PC-3 (cell line): ENCODE results near the gene PGA4. TPM values are rescaled to one million over a fixed set of nuclear protein-coding genes. Genes with fewer than 3 reads are reported as not detected.

Experiments used
- ATAC-seq: fragments of 200-7000 bp; cut with Tn5 transposase; 2 replicates; pipeline ENCODE4 v1.9.1; 2020; ENCODE audit warnings: mild to moderate bottlenecking, moderate library complexity
- BruUV-seq: library from RNA; stranded (reverse); fragments of 400-500 nt; replicated peaks from 2 replicates; lab custom pipeline; 2021; lab: Mats Ljungman, UMichigan
- CTCF ChIA-PET: fragments of 300-600 bp; sonication (Branson Sonifier 250); formaldehyde crosslinking; loops from one replicate; lab custom pipeline; 2022; ENCODE audit warnings: antibody characterized with exemption; lab: Charles Lee
- POLR2A ChIA-PET: fragments of 300-600 bp; sonication (Branson Sonifier 250); formaldehyde crosslinking; loops from one replicate; lab custom pipeline; 2022; ENCODE audit warnings: antibody characterized with exemption; ENCODE audit not compliant: unreplicated experiment; lab: Charles Lee
- DNase-seq: peaks from one replicate; pipeline ENCODE4 v3.0.0-alpha.2; 2015
- H2AFZ ChIP-seq: fragments of 300-600 bp; sonication (generic); 2 replicates; pipeline ENCODE4 v1.6.0; 2016; ENCODE audit warnings: antibody characterized with exemption, low read length
- H3F3A ChIP-seq: fragments of 300-600 bp; sonication (generic); one replicate; pipeline ENCODE4 v1.6.0; 2017; ENCODE audit warnings: antibody characterized with exemption, low read length, control low read depth, mild to moderate bottlenecking; ENCODE audit not compliant: unreplicated experiment
- H3K27ac ChIP-seq: fragments of 300-600 bp; sonication (generic); 2 replicates; pipeline ENCODE4 v1.5.1; 2016; ENCODE audit warnings: mild to moderate bottlenecking, low read length
- H3K27me3 ChIP-seq: fragments of 300-600 bp; sonication (generic); 2 replicates; pipeline ENCODE4 v1.6.1; 2016; ENCODE audit warnings: low read length, mixed read lengths
- H3K36me3 ChIP-seq: fragments of 300-600 bp; sonication (generic); 2 replicates; pipeline ENCODE4 v1.6.1; 2016; ENCODE audit warnings: low read depth, mixed run types, low read length, mixed read lengths
- H3K4me1 ChIP-seq: fragments of 300-600 bp; sonication (generic); 2 replicates; pipeline ENCODE4 v1.5.1; 2016; ENCODE audit warnings: low read length; ENCODE audit not compliant: insufficient read depth
- H3K4me2 ChIP-seq: fragments of 300-600 bp; sonication (generic); 2 replicates; pipeline ENCODE4 v1.6.0; 2016; ENCODE audit warnings: low read length
- H3K4me3 ChIP-seq: fragments of 300-600 bp; sonication (generic); 2 replicates; pipeline ENCODE4 v1.5.1; 2016; ENCODE audit warnings: mild to moderate bottlenecking, low read length, mixed read lengths
- H3K79me2 ChIP-seq: fragments of 300-600 bp; sonication (generic); 2 replicates; pipeline ENCODE4 v1.6.1; 2017; ENCODE audit warnings: low read length, mixed read lengths
- H3K9ac ChIP-seq: fragments of 300-600 bp; sonication (generic); 2 replicates; pipeline ENCODE4 v1.6.0; 2016; ENCODE audit warnings: mild to moderate bottlenecking, low read length
- H3K9me2 ChIP-seq: fragments of 300-600 bp; sonication (generic); replicated peaks from 2 replicates; pipeline ENCODE4 v1.6.1; 2016; ENCODE audit warnings: mixed run types, low read length, mixed read lengths
- H3K9me3 ChIP-seq: fragments of 300-600 bp; sonication (generic); 2 replicates; pipeline ENCODE4 v1.6.1; 2016; ENCODE audit warnings: low read length, mixed read lengths
- H4K20me1 ChIP-seq: fragments of 300-600 bp; sonication (generic); 2 replicates; pipeline ENCODE4 v1.6.1; 2016; ENCODE audit warnings: low read length, mixed read lengths
- EZH2 ChIP-seq: fragments of 300-600 bp; sonication (generic); IDR thresholded peaks from one replicate; pipeline ENCODE4 v1.6.1; 2017; ENCODE audit warnings: antibody characterized with exemption, mild to moderate bottlenecking, low read length; ENCODE audit not compliant: unreplicated experiment
- EZH2phosphoT487 ChIP-seq: fragments of 300-600 bp; sonication (generic); IDR thresholded peaks from 2 replicates; pipeline ENCODE4 v1.6.1; 2018; ENCODE audit warnings: mild to moderate bottlenecking, antibody characterized with exemption, low read length, borderline replicate concordance
- intact Hi-C: fragments of 100-400 bp; cut with micrococcal nuclease; formaldehyde crosslinking; loops from 2 replicates; pipeline ENCODE4 v1.9.0; 2023
- total RNA-seq: library from RNA; depleted of rRNA; stranded (reverse); fragments of >200 nt; gene quantifications from 2 replicates; pipeline ENCODE4 v1.2.3, GENCODE V29; 2014
- TF ChIP-seq, protein P1 (sequence below): fragments of 300-600 bp; sonication (generic); conservative IDR thresholded peaks from 2 replicates; pipeline ENCODE4 v1.5.1; 2017; ENCODE audit warnings: antibody characterized with exemption, low read depth, mild to moderate bottlenecking, low read length

The PGA4 gene
- total RNA-seq, 1 experiment from 2014 or later = not detected

DNA sequence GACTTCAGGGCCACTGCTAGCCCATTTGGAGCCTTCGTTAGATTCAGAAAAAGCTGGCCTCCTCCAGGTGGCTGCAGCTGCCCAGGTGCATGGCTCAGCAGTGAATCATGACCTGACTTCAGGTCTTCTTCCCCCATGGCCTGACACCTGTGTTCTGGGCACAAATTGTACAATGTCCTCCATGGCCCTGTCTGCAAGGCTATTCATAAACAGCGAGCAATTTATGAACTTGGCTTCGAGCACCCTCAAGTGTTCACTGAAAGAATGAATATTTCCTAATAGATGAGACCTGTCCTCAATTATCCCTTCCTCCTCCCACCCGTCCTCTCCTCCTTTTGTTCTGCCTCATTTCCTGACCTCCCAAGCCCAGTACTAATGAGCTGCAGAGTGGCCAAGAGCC lies 48.7 kb upstream of the PGA4 start:
- Histone ChIP-seq H3K36me3 (no peaks in the 10 kb centered on the region), H3K4me2 (no peak overlapping the region), H3K79me2 (no peaks in the 10 kb centered on the region), H3F3A (no peaks in the 10 kb centered on the region), H2AFZ (no peak overlapping the region; the same call in 1 of the 2 replicates), H3K27me3 (peaks cover 30% of the 10 kb centered on the region), H3K27ac (no peak overlapping the region), H3K9ac (no peak overlapping the region), H3K4me3 (no peak overlapping the region), H3K9me3 (no peaks in the 10 kb centered on the region), H3K9me2 (no peaks in the 10 kb centered on the region), H3K4me1 (peaks cover 6% of the 10 kb centered on the region; the same call in 1 of the 2 replicates), H4K20me1 (no peaks in the 10 kb centered on the region)
- no TSS peak for BruUV-seq
- ChIA-PET CTCF (interaction anchor here (0.5 to 0.6 kb wide), 2 partner anchors 126 to 231 kb away, joined by 3 read pairs; no protein-coding TSS in a partner anchor), POLR2A (no interaction called here)
- TF ChIP-seq, protein P1, sequence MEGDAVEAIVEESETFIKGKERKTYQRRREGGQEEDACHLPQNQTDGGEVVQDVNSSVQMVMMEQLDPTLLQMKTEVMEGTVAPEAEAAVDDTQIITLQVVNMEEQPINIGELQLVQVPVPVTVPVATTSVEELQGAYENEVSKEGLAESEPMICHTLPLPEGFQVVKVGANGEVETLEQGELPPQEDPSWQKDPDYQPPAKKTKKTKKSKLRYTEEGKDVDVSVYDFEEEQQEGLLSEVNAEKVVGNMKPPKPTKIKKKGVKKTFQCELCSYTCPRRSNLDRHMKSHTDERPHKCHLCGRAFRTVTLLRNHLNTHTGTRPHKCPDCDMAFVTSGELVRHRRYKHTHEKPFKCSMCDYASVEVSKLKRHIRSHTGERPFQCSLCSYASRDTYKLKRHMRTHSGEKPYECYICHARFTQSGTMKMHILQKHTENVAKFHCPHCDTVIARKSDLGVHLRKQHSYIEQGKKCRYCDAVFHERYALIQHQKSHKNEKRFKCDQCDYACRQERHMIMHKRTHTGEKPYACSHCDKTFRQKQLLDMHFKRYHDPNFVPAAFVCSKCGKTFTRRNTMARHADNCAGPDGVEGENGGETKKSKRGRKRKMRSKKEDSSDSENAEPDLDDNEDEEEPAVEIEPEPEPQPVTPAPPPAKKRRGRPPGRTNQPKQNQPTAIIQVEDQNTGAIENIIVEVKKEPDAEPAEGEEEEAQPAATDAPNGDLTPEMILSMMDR = peak; percentile 72
- TF ChIP-seq EZH2 = no peak
- TF ChIP-seq EZH2phosphoT487 = no peak
- peak; percentile 84 for DNase-seq
- ATAC-seq = peak; percentile 93
- intact Hi-C loops = loop anchor here (1.0 kb wide), 4 partner anchors 43 to 398 kb away; no protein-coding TSS in a partner anchor

DNA sequence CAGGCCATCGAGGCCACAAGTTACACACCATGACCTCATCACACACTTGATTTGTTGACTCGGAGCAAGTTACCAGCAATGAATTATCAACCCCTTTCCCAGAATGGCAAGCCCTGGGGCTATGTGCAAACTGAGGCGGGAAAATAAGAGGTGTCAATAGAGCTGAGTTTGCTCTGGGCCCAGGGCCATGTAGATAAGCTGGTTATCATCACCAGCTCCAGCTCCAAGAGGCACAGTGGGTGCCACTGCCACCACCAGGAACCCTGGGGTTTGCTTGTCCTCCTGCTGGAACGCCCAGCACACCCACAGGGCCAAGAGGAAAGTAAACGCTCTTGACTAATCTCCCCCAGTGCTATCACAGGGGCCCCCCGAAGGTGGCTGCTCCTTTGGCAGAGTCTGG lies 47.9 kb upstream of the PGA4 start:
- H3K4me1 ChIP-seq = peaks cover 6% of the 10 kb centered on the region; the same call in 1 of the 2 replicates
- no peak overlapping the region for H2AFZ ChIP-seq
- no peaks in the 10 kb centered on the region for H3K79me2 ChIP-seq
- no peak overlapping the region for H3K4me2 ChIP-seq
- H3K36me3 ChIP-seq = no peaks in the 10 kb centered on the region
- ATAC-seq (no peak), DNase-seq (no peak)
- no peak overlapping the region for H3K4me3 ChIP-seq
- no peaks in the 10 kb centered on the region for H3F3A ChIP-seq
- H3K9me3 ChIP-seq = no peaks in the 10 kb centered on the region
- no peaks in the 10 kb centered on the region for H4K20me1 ChIP-seq
- no peak overlapping the region for H3K27ac ChIP-seq
- H3K9me2 ChIP-seq = no peaks in the 10 kb centered on the region
- H3K9ac ChIP-seq = no peak overlapping the region
- intact Hi-C loops = no loop called here
- H3K27me3 ChIP-seq = peaks cover 35% of the 10 kb centered on the region
- BruUV-seq = no TSS peak
- CTCF ChIA-PET = interaction anchor here (0.5 to 0.6 kb wide), 3 partner anchors 127 to 250 kb away, joined by 3 to 4 read pairs (median 3); partner anchors contain the start of gene TMEM132A
- TF ChIP-seq, protein P1 = no peak
- no peak for TF ChIP-seq EZH2
- TF ChIP-seq EZH2phosphoT487 = no peak
- POLR2A ChIA-PET = no interaction called here

DNA sequence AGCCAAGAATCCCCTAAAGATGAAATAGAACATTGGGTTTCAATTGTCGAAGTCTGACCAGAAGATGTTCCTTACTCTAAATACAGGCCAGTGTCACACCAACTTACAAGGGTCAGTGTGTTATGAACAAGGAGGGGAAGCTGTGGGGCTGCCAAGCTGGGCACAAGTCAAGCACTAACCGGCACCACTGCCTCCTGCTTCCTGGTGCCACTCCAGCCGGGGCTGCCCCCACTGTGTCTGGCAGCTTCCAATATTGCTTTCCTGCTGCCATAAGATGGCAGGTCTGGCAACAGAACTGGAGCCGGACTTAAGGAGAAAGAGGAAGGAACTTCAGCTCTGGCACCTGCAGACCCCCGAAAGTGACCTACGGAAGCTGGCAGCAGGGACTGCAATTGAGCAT lies 47.2 kb upstream of the PGA4 start:
- peaks cover 6% of the 10 kb centered on the region; the same call in 1 of the 2 replicates for H3K4me1 ChIP-seq
- no peaks in the 10 kb centered on the region for H3K36me3 ChIP-seq
- no peak for DNase-seq
- no peak overlapping the region for H3K4me3 ChIP-seq
- H3K9ac ChIP-seq = no peak overlapping the region
- ChIA-PET POLR2A (no interaction called here), CTCF (interaction anchor here (0.6 kb wide), 1 partner anchor 251 kb away, joined by 4 read pairs; the partner anchor contains the start of gene TMEM132A)
- H3F3A ChIP-seq = no peaks in the 10 kb centered on the region
- no peaks in the 10 kb centered on the region for H3K9me3 ChIP-seq
- intact Hi-C loops = no loop called here
- peaks cover 41% of the 10 kb centered on the region for H3K27me3 ChIP-seq
- ATAC-seq = no peak
- H2AFZ ChIP-seq = no peak overlapping the region
- H3K9me2 ChIP-seq = no peaks in the 10 kb centered on the region
- no peak overlapping the region for H3K27ac ChIP-seq
- no peaks in the 10 kb centered on the region for H3K79me2 ChIP-seq
- no peak overlapping the region for H3K4me2 ChIP-seq
- no TSS peak for BruUV-seq
- TF ChIP-seq, protein P1 = no peak
- TF ChIP-seq EZH2 (no peak), EZH2phosphoT487 (no peak)
- H4K20me1 ChIP-seq = no peaks in the 10 kb centered on the region
